T47D (cell line): ENCODE results near the gene SEH1L.
"Not testable (repeated sequence)": the region's sequence is repeated elsewhere in the genome, so short reads cannot be mapped to it uniquely, and the experiment has no call there.

Source experiments
- DNase-seq, 2 experiments: peaks; one replicate each; pipeline versions ENCODE4 v3.0.0 to v3.0.0-alpha.2; 2011 to 2012; ENCODE audit warnings: low read depth in 1 of 2, low spot score in 1 of 2
- JUND ChIP-seq: IDR thresholded peaks from 2 replicates; pipeline ENCODE4 v1.6.1; 2012; ENCODE audit warnings: low read depth
- in situ Hi-C: cut with HindIII; loops from 2 replicates; pipeline ENCODE4 v1.10.0; 2016; ENCODE audit warnings: low sequenced_read_pairs, low pct_unique_long_range_greater_than_20kb

The SEH1L gene

DNA sequence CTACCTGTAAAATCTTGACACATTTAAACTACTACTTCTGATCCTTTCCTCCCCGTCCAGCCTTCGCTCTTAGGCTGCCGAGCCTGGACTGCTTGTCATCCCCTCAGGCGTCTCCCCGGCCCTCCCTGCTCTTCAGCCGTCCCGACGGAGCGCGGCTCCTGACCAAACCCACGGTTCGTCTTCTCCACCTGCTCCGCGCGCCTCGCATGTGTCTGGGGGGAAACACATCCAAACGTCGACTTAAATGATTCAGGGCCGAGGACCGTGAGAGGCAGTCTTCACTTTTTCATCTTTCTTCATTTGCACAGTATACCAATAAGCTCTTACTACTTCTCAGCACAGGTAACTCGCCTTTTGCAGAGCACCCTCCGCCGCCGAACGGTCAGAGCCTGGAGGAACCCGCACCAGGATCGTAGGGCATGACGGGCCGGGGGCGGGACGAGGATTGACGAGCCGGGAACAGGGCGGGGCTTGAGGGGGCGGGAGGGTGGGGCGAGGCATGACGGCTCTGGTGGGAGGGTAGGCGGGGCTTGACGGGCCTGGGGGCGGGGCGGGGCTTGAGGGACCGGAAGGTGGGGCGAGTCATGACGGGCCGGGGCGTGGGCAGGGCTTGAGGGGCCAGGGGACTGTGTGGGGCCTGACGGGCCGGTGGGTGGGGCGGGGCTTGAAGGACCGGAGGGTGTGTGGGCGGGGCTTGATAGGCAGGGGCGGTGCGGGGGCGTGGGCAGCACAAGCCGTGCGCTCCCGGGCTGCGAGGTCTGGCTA, at the start of gene SEH1L:
SEH1L (plus strand) TSS at position 727 of the 765 bp plus-strand sequence. CDS start 111 bp downstream, outside the sequence.
- no peak for TF ChIP-seq JUND
- in situ Hi-C loops: no loop called here
- peak; percentile 73 to 95 for DNase-seq

DNA sequence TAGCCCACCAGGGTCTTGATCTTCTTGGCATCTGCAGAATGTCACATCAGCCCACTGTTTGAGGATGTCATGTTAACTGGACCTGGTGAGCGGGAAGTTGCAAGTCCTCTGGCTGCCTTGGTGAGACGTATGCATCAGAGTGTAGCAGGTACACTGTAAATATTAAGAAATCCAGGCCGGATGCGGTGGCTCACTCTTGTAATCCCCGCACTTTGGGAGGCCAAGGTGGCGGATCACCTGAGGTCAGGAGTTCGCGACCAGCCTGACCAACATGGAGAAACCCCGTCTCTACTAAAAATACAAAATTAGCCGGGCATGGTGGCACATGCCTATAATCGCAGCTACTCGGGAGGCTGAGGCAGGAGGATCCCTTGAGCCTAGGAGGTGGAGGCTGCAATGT, 46.6 kb upstream of the SEH1L start:
- DNase-seq, in situ Hi-C loops: not testable (repeated sequence)

DNA sequence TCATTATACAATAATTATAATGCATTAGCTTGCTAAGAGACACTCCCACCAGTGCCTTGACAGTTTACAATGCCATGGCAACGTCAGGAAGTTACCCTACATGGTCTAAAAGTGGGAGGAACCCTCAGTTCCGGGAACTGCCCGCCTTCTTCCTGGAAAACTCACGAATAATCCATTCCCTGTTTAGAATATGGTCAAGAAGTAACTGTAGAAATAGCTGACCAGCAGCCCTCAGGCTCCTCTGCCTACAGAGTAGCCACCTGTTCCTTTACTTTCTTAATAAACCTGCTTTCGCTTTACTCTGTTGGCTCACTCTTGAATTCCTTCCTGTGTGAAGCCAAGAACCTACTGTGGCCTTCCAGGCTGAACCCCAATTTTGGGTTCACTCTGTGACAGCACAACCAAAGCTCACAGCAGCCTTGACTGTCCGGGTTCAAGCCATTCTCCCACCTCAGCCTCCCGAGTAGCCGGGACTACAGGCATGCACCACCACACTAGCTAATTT, 43.7 kb upstream of the SEH1L start:
- no peak for TF ChIP-seq JUND
- in situ Hi-C loops: no loop called here
- DNase-seq: peak in 1 of 2 experiments; percentile 74

- no peak for DNase-seq
- TF ChIP-seq JUND: no peak
- in situ Hi-C loops: no loop called here
These were observed 41.7 kb upstream of the SEH1L start for GRCh38 chr18:12906119-12906518.

GRCh38 chr18:12906773-12907172, 41.0 kb upstream of the SEH1L start:
- no peak for TF ChIP-seq JUND
- no peak for DNase-seq
- in situ Hi-C loops: no loop called here

GRCh38 chr18:12907258-12907925, 40.4 kb upstream of the SEH1L start:
- no peak for TF ChIP-seq JUND
- in situ Hi-C loops: no loop called here
- DNase-seq: no peak

- TF ChIP-seq JUND: no peak
- DNase-seq: no peak
- in situ Hi-C loops: no loop called here
These were observed 39.1 kb upstream of the SEH1L start for GRCh38 chr18:12908706-12909105.

DNA sequence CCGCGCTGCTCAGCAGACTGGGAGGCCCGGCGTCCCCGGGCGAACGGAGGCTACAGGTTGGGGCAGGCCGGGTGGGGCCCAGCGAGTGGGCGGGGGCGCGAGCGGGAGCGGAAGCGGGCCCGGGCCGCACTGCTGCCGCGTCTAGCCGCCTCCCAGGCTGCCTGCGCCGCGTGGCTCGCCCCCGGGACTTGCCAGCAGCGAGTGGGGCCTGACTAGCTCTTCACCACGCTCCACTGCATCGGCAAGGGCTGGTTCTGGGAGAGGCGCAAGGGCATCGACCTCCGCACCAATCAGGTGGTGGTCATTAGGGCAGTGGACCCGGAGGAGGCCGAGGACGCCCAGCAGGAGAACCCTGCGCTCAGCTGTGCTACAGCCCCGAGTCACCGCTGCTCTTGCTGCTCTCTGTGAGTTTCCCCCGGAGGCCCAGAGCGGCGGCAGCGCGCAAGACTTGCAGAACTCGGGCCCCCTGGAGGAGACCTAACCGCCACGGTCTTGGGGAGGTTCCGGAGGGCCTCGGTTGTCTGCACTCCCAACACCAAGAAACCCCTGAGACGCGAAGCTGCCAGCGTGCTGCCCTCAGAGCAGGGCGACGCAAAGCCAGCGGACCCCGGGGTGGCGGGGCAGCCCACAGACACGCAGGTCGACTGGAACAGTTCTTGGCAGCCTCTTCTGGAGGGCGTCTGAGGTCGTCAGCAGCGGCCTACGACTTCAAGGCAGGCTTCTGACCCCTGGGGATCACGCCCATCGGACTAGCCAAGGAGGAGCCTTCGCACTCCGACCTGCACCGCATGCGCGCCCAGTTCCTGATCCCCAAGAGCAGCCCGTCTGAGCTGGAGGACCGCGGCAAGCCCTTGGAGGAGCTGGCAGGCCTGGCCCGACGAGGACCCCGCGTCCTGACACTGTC, 36.5 kb upstream of the SEH1L start:
- in situ Hi-C loops: no loop called here
- TF ChIP-seq JUND: no peak
- DNase-seq: no peak

DNA sequence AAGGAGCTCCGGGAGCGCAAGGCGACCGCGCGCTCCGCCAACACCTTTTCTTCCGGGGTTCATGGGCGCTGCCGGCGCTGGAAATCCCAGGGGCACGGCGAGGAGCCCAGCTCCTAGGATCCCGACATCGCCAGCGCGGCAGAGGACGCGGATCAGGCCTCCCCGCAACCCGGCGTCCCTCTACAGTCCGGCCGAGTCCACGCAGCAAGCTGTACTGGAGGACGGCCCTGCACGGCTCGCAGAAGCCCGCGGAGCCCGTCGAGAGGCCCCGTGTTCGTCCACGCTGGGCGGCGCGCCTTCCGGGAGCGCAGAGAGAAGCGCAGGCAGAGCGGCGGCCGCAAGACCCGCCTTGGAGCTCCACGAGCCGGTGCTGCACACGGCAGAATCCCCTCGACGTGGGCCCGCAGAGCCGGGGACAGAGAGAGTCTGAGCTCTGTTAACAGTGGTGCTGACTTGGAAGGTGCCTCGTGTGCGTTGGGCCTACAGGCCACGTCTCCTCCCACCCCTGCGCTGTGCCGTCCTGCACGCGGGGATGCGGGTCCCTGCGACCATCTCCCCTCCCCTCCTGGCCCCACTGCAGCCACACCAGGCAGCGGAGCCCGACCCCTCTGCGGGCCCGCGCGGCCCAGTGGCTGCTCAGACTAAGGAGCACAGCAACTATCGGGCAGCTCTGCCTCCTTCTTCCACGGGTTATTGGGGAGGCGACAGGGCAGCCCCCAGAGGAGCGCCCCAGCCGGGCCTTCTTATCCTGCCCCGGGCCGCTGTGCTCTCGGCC, 35.7 kb upstream of the SEH1L start:
- TF ChIP-seq JUND: no peak
- in situ Hi-C loops: no loop called here
- DNase-seq: no peak

GRCh38 chr18:12921178-12921577, 26.6 kb upstream of the SEH1L start:
- DNase-seq: no peak
- no peak for TF ChIP-seq JUND
- in situ Hi-C loops: no loop called here

DNA sequence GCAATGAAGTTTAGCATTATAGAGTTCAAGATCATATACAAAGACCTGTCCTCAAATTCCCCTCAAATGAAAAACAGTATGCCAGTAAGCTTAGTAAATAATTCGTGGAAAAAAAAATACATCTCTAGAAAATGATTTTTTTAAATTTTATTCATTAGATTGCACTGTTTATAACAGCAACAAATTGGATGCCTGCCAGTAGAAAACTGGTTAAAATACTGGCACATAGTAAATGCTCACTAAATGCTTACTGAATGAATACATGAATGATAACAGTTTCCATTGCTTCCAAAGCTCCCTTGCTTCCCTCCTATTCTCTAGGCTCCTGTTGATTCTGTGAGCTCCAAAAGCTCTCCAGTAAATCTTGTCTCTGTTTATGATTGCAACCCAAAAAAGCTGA, 25.5 kb upstream of the SEH1L start:
- DNase-seq: no peak
- in situ Hi-C loops: no loop called here
- no peak for TF ChIP-seq JUND

DNA sequence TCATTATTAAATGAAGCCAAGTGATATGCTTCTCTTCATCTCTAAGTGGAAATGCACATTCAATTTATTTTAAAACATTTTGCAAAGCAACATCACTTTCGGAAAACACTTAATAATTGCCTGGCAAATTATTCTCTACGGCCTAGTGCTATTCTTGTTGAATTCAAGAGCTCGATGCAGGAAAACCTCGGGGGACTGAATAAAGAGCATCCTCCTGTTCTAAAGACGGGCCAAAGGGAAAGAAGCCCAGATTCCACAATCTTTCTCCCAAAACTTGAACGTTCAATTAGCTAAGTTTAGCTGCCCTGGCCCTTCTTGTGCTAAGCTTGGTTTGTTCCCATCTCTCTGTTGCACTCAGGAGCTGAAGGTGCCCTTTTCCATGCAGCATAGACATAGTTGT, 23.2 kb upstream of the SEH1L start:
- in situ Hi-C loops: no loop called here
- TF ChIP-seq JUND: no peak
- no peak for DNase-seq
